SK-N-SH treated with all-trans-retinoic acid at 6 μM for 48 hours (cell line): Measurements from ENCODE around the gene KRT81.

Experiments
- ARNTL ChIP-seq: fragments of 450-650 bp; formaldehyde crosslinking; IDR thresholded peaks from 2 replicates; pipeline ENCODE4 v1.5.0; 2020; ENCODE audit warnings: low read depth, mild to moderate bottlenecking, moderate library complexity, borderline replicate concordance
- CREB5 ChIP-seq: fragments of 250-450 bp; sonication (Bioruptor Pico); IDR thresholded peaks from 2 replicates; pipeline ENCODE4 v1.5.1; 2020; ENCODE audit warnings: low read depth, mild to moderate bottlenecking, moderate library complexity
- OSR1 ChIP-seq: fragments of 250-450 bp; sonication (Bioruptor Pico); IDR thresholded peaks from 2 replicates; pipeline ENCODE4 v1.8.0; 2022; ENCODE audit warnings: moderate library complexity, mild to moderate bottlenecking, inconsistent platforms
- PATZ1 ChIP-seq: fragments of 250-450 bp; sonication (Bioruptor Pico); IDR thresholded peaks from 2 replicates; pipeline ENCODE4 v1.8.0; 2020; ENCODE audit warnings: mild to moderate bottlenecking, moderate library complexity, borderline replicate concordance
- RARB ChIP-seq: fragments of 250-450 bp; sonication (Bioruptor Pico); IDR thresholded peaks from 2 replicates; pipeline ENCODE4 v1.8.0; 2021; ENCODE audit warnings: mild to moderate bottlenecking, moderate library complexity
- SNAI2 ChIP-seq: fragments of 250-450 bp; sonication (Bioruptor Pico); IDR thresholded peaks from 2 replicates; pipeline ENCODE4 v1.5.0; 2020; ENCODE audit warnings: mild to moderate bottlenecking, moderate library complexity
- TOX ChIP-seq: fragments of 250-450 bp; sonication (Bioruptor Pico); IDR thresholded peaks from 2 replicates; pipeline ENCODE4 v1.8.0; 2021; ENCODE audit warnings: mild to moderate bottlenecking, moderate library complexity, borderline replicate concordance

- TF ChIP-seq PATZ1 (CRISPR knock-in tag): no peak
- TF ChIP-seq OSR1: no peak
- TF ChIP-seq RARB (CRISPR knock-in tag): no peak
- no peak for TF ChIP-seq CREB5
- TF ChIP-seq ARNTL (CRISPR knock-in tag): no peak
- TF ChIP-seq TOX: no peak
- TF ChIP-seq SNAI2 (CRISPR knock-in tag): no peak
Observed at GRCh38 chr12:52311285-52311648, 19.9 kb upstream of the KRT81 start.
